PC-9 (cell line): ENCODE data around the gene RBMS1. TPM values are rescaled to one million over a fixed set of nuclear protein-coding genes. Genes with fewer than 3 reads are reported as not detected.

Source experiments
- BruUV-seq: library from RNA; stranded (reverse); fragments of 400-500 nt; replicated peaks from 2 replicates; lab custom pipeline; 2021; lab: Mats Ljungman, UMichigan
- CTCF ChIA-PET: fragments of 300-600 bp; sonication (Branson Sonifier 250); formaldehyde crosslinking; loops from one replicate; lab custom pipeline; 2022; ENCODE audit warnings: antibody characterized with exemption; lab: Charles Lee
- POLR2A ChIA-PET: fragments of 300-600 bp; sonication (Branson Sonifier 250); formaldehyde crosslinking; loops from one replicate; lab custom pipeline; 2022; ENCODE audit warnings: antibody characterized with exemption; ENCODE audit not compliant: unreplicated experiment; lab: Charles Lee
- DNase-seq, 2 experiments: peaks; one replicate each; pipeline versions ENCODE4 v3.0.0 to v3.0.0-alpha.2; 2015 to 2022; ENCODE audit warnings: mixed read lengths in 1 of 2
- H2AFZ ChIP-seq: fragments of 200-600 bp; sonication (generic); 2 replicates; pipeline ENCODE4 v1.8.1; 2017; ENCODE audit warnings: antibody characterized with exemption
- H3F3A ChIP-seq: fragments of 200-600 bp; sonication (generic); 2 replicates; pipeline ENCODE4 v1.8.1; 2017; ENCODE audit warnings: antibody characterized with exemption, mild to moderate bottlenecking, low read depth; ENCODE audit not compliant: insufficient read depth
- H3K27ac ChIP-seq: fragments of 200-600 bp; sonication (generic); 2 replicates; pipeline ENCODE4 v1.6.1; 2016; ENCODE audit warnings: mixed run types
- H3K27me3 ChIP-seq: fragments of 200-600 bp; sonication (generic); 2 replicates; pipeline ENCODE4 v1.6.1; 2016; ENCODE audit warnings: low read depth, mixed run types; ENCODE audit not compliant: insufficient read depth
- H3K36me3 ChIP-seq: fragments of 200-600 bp; sonication (generic); 2 replicates; pipeline ENCODE4 v1.6.1; 2016; ENCODE audit warnings: low read depth, mixed run types
- H3K4me1 ChIP-seq: fragments of 200-600 bp; sonication (generic); replicated peaks from 2 replicates; pipeline ENCODE4 v1.6.1; 2016; ENCODE audit warnings: mixed run types; ENCODE audit not compliant: insufficient read depth
- H3K4me2 ChIP-seq: fragments of 200-600 bp; sonication (generic); 2 replicates; pipeline ENCODE4 v1.6.1; 2017; ENCODE audit warnings: mixed run types
- H3K4me3 ChIP-seq: fragments of 200-600 bp; sonication (generic); 2 replicates; pipeline ENCODE4 v1.6.1; 2016; ENCODE audit warnings: mixed run types
- H3K79me2 ChIP-seq: fragments of 200-600 bp; sonication (generic); 2 replicates; pipeline ENCODE4 v1.6.1; 2017; ENCODE audit warnings: low read depth, mixed run types
- H3K9me2 ChIP-seq: fragments of 200-600 bp; sonication (generic); 2 replicates; pipeline ENCODE4 v1.8.1; 2017; ENCODE audit warnings: mild to moderate bottlenecking; ENCODE audit not compliant: insufficient read depth
- H3K9me3 ChIP-seq: fragments of 200-600 bp; sonication (generic); 2 replicates; pipeline ENCODE4 v1.8.1; 2016; ENCODE audit warnings: low read depth; ENCODE audit not compliant: insufficient read depth
- H4K20me1 ChIP-seq: fragments of 200-600 bp; sonication (generic); 2 replicates; pipeline ENCODE4 v1.8.1; 2017; ENCODE audit not compliant: insufficient read depth
- CTCF ChIP-seq: fragments of 200-600 bp; sonication (generic); conservative IDR thresholded peaks from 2 replicates; pipeline ENCODE4 v1.6.1; 2017; ENCODE audit warnings: mixed run types, antibody characterized with exemption, mild to moderate bottlenecking, moderate library complexity
- EZH2 ChIP-seq: fragments of 200-600 bp; sonication (generic); IDR thresholded peaks from 2 replicates; pipeline ENCODE4 v1.8.0; 2017; ENCODE audit warnings: antibody characterized with exemption, low read depth
- intact Hi-C: fragments of 100-400 bp; cut with micrococcal nuclease; formaldehyde crosslinking; loops from one replicate; pipeline ENCODE4 v1.10.0; 2022; ENCODE audit not compliant: unreplicated experiment
- total RNA-seq: library from RNA; stranded (reverse); gene quantifications from 2 replicates; pipeline ENCODE4 v1.2.3, GENCODE V29; 2021

The RBMS1 gene
- total RNA-seq, 1 experiment from 2014 or later, result 65.1 TPM

GRCh38 chr2:160366474-160366873, 127.1 kb downstream of the RBMS1 start:
- Histone ChIP-seq H4K20me1 (no peaks in the 10 kb centered on the region; the same call in 1 of the 2 replicates), H3K4me1 (no peaks in the 10 kb centered on the region)
- no TSS peak for BruUV-seq

GRCh38 chr2:160365716-160366367, 127.8 kb downstream of the RBMS1 start:
- no peak for DNase-seq
- Histone ChIP-seq H3K27ac (no peak overlapping the region), H2AFZ (no peak overlapping the region), H3K4me3 (no peak overlapping the region), H3K36me3 (peaks cover 15% of the 10 kb centered on the region), H3K27me3 (no peaks in the 10 kb centered on the region), H4K20me1 (no peaks in the 10 kb centered on the region; the same call in 1 of the 2 replicates), H3K9me3 (no peaks in the 10 kb centered on the region), H3K4me2 (no peak overlapping the region), H3K79me2 (peaks cover 47% of the 10 kb centered on the region), H3K4me1 (no peaks in the 10 kb centered on the region), H3K9me2 (no peaks in the 10 kb centered on the region), H3F3A (no peaks in the 10 kb centered on the region)
- no peak for TF ChIP-seq EZH2
- TF ChIP-seq CTCF, result no peak
- POLR2A ChIA-PET, result no interaction called here
- no TSS peak for BruUV-seq
- CTCF ChIA-PET, result no interaction called here
- intact Hi-C loops, result no loop called here

More at GRCh38 chr2:160366474-160366873, 127.1 kb downstream of the RBMS1 start:
- TF ChIP-seq CTCF (no peak), EZH2 (no peak)
- Histone ChIP-seq H3K27ac (no peak overlapping the region), H3K9me2 (no peaks in the 10 kb centered on the region), H2AFZ (no peak overlapping the region), H3K36me3 (peaks cover 14% of the 10 kb centered on the region), H3K79me2 (peaks cover 48% of the 10 kb centered on the region), H3K4me3 (no peak overlapping the region), H3K27me3 (no peaks in the 10 kb centered on the region), H3K9me3 (no peaks in the 10 kb centered on the region), H3F3A (no peaks in the 10 kb centered on the region), H3K4me2 (no peak overlapping the region)
- DNase-seq, result no peak
- intact Hi-C loops, result no loop called here
- ChIA-PET POLR2A (no interaction called here), CTCF (no interaction called here)

- CTCF ChIA-PET, result no interaction called here
- no peaks in the 10 kb centered on the region for H3F3A ChIP-seq
- intact Hi-C loops, result no loop called here
- H2AFZ ChIP-seq, result no peak overlapping the region
- H3K27me3 ChIP-seq, result no peaks in the 10 kb centered on the region
- H3K27ac ChIP-seq, result no peak overlapping the region
- H3K4me1 ChIP-seq, result no peaks in the 10 kb centered on the region
- no peak overlapping the region for H3K4me2 ChIP-seq
- no peak for DNase-seq
- TF ChIP-seq CTCF (no peak), EZH2 (no peak)
- no peaks in the 10 kb centered on the region for H3K9me3 ChIP-seq
- peaks cover 42% of the 10 kb centered on the region for H3K79me2 ChIP-seq
- H3K9me2 ChIP-seq, result no peaks in the 10 kb centered on the region
- no peak overlapping the region for H3K4me3 ChIP-seq
- POLR2A ChIA-PET, result interaction anchor here (0.7 kb wide), 1 partner anchor 274 kb away, joined by 5 read pairs; no protein-coding TSS in a partner anchor
- peaks cover 19% of the 10 kb centered on the region for H3K36me3 ChIP-seq
- BruUV-seq, result no TSS peak
- H4K20me1 ChIP-seq, result no peaks in the 10 kb centered on the region; the same call in 1 of the 2 replicates
These were observed 129.2 kb downstream of the RBMS1 start for GRCh38 chr2:160364364-160364763.
